ENCODE results near the gene ODC1.

Gene ODC1

GRCh38 chr2:10433947-10434885 lies 13.9 kb downstream of the ODC1 start:
- DNase-seq (ENCODE audit: low spot score), result no peak

DNA sequence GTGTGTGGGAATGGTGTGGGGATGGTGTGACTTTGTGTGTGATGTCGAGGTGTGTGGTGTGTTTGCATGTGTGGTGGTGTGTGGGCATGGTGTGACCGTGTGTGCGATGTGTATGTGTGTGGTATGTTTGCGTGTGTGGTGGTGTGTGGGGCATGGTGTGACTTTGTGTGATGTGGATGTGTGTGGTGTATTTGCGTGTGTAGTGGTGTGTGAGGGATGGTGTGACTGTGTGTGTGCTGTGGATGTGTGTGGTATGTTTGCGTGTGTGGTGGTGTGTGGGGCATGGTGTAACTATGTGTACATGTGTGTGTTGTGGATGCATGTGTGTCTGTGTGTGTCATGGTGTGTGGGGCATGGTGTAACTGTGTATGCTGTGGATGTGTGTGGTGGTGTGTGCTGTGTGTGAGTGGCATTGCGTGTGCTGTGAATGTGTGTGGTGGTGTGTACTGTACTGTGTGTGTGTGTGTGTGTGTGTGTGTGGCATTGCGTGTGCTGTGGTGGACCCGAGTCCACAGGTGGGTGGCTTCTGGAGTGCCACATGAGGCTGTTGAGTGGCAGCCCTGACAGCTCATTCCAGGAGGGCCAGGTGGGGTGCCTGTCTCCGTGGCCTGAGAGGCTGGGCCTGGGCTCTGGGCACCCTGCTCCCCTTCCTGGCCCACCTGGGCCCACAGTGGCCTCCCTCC lies 14.7 kb downstream of the ODC1 start:
- DNase-seq (ENCODE audit: low spot score), result no peak

DNA sequence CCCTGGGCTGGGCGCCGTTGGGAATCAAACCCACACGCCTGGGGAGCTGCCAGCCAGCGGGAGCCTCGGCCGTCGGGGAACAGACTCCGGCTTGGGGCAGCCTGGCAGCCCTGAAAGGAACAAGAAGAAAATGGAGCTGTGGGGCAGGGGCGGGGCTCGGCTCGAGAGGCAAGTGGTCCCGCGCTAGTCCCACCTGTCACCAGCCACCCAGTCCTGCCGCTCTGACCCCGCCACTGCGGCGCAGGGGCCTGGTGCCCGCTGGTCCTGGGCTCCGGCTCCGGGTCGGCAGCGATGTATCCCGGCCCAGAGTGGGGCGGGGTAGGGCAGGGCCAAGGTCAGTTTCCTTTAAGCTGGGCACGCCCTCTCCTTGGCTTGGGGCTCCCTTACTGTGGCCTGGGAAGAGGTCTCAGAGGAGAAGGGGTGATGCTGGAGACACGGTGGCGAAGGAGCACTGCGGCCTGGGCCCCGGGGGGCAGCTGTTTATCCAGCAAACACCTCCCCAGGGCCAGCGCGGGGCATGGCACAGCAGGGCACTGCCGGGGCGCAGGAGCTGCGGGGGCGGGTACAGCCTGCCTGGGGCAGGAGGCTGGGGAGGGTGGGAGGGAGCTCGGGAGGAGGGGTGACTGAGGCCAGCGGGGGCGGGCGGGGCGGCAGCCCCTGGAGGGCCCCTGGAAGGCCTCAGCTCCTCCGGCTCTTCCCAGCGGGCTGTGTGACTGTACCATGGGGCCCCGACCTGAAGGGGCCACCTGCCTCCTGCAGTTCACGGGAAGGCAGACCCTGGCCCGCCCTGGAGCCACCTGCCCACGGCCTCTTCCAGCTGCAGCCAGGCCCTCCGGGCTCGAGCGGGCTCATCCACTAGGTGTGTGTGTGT lies 15.6 kb downstream of the ODC1 start:
- no peak for DNase-seq (ENCODE audit: low spot score)

DNA sequence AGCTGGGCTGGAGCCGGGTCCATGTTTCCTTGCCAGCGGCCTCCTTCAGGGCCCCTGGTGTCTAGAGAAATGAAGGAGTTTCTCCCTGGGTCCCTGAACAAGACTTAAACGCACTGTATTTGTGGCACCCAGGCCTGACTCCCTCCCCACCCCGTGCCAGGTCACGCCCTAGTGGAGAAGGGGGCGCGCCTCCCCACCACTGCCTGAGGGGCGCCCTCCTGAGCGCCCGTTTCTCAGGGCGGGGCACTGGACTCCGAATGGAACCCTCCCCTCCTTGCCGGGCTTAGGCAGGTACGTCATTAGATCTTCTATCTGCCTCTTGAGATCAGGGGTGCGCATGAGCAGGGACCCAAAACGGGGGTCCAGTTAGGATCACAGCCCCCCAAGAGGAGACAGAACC lies 16.3 kb downstream of the ODC1 start:
- no peak for DNase-seq (ENCODE audit: low spot score)

- DNase-seq (ENCODE audit: low spot score), result no peak
Measured at GRCh38 chr2:10430886-10431622, 17.1 kb downstream of the ODC1 start.

GRCh38 chr2:10428924-10429323 lies 19.2 kb downstream of the ODC1 start:
- no peak for DNase-seq (ENCODE audit: low spot score)

- DNase-seq (ENCODE audit: low spot score), result no peak
Measured at GRCh38 chr2:10428355-10428754, 19.8 kb downstream of the ODC1 start.

- DNase-seq (ENCODE audit: low spot score), result no peak
Measured at GRCh38 chr2:10427618-10427949, 20.5 kb downstream of the ODC1 start.

DNA sequence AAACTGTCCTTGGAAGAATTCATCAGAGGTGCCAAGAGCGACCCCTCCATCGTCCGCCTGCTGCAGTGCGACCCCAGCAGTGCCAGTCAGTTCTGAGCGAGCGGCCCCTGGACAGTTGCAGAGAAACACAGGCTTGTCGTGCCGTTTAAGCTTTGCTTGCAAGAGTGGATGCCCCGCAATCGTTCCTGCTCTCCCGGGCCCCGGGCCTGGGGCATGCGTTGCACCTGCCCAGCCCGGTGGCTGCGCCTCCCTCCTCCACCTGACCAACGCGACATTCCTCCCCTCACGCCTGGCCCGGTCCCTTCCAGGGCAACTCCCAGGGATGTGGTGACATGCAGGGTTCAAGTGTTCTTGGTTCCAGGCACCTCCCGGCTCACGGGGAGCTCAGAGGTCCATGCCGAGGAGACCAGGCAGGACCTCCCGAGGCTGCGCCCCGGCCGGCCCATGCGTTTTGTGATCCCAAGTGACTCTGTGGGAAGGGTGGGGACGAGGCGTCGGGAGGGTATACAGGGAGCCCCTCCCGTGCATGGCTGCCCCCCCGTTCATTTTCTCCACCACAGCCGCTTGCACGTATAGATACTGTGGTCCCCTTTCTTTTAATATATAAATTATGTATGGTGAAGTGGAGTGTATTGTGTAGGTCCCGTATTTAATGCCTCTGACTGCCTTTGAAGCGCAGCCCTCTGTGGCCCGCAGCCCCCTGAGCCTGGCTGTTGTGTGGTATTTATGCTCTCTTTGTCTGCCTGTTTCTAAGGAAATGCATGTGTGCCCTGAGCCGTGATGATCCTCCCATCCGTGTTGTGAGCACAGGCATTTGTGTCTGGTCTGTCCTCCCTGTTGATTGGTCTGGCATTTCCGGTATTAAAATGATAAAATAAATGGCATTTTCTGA lies 21.2 kb downstream of the ODC1 start:
- no peak for DNase-seq (ENCODE audit: low spot score)

- no peak for DNase-seq (ENCODE audit: low spot score)
Measured at GRCh38 chr2:10425699-10426098, 22.4 kb downstream of the ODC1 start.

GRCh38 chr2:10424916-10425505 lies 23.1 kb downstream of the ODC1 start:
- DNase-seq (ENCODE audit: low spot score), result no peak

- DNase-seq (ENCODE audit: low spot score), result no peak
Measured at GRCh38 chr2:10424051-10424450, 24.1 kb downstream of the ODC1 start.

- DNase-seq (ENCODE audit: low spot score), result no peak
Measured at GRCh38 chr2:10423400-10423774, 24.7 kb downstream of the ODC1 start.

DNA sequence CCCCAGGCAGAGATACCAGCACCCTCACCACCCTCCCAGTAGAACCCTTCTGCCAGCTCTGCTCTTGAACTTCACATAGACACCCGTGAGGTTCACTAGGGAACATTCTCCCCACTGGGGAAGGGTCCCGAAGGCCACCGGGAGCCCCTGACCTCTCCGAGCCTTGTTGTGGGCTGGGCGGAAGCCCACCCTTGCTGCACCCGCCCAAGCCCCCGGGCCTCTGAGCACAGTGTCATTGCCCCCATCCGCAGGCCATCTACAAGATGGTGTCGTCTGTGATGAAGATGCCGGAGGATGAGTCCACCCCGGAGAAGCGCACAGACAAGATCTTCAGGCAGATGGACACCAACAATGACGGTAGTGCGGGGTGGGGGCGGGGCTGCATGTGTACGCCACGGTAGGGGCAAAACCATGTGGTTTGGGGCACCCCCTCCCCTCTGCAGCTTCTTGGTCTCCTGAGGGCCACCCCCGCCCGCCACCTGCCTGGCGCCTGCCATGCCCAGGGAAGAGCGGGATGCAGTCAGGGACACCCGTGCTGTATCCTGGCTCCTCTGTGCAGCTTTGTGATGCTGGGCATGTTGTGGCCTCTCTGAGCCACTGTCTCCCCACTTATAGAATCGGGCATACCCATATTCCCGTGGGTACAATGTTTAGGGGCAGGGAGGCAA lies 25.3 kb downstream of the ODC1 start:
- no peak for DNase-seq (ENCODE audit: low spot score)

DNA sequence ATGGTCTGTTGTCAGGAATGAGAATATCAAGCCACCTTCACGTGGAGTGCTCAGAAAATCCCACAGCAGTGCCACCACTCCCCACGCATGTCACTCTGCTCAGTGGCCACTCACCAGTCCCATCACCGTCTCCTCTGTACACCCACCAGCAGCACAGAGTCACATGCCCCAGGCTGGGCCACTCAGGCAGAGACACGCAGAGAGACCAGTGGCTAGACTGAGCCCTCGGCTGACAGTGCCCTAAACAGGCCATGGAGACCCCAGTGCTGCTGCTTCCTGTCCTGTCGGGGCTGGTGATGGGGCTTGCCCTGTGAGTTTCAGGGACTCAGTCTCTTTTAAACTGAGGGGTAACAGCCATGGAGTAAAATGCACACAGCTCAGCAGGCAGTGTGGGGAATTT lies 25.9 kb downstream of the ODC1 start:
- no peak for DNase-seq (ENCODE audit: low spot score)

DNA sequence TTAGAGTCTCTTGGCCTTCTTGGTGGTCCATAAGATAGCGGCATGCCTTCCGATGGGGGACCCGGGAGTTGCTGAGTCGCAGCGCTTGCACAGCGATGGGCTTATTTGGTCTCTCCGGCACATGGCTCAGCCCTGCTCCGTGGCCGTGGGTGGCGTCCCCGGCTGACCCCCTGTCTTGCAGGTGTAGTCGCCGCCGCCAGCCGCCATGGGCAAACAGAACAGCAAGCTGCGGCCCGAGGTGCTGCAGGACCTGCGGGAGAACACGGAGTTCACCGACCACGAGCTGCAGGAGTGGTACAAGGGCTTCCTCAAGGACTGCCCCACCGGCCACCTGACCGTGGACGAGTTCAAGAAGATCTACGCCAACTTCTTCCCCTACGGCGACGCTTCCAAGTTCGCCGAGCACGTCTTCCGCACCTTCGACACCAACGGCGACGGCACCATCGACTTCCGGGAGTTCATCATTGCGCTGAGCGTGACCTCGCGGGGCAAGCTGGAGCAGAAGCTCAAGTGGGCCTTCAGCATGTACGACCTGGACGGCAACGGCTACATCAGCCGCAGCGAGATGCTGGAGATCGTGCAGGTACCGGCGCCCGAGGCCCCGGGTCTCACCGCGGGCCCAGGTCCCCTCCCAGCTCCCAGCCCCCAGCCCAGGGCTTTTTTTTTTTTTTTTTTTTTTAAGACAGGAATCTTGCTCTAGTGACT lies 28.4 kb downstream of the ODC1 start:
- DNase-seq (ENCODE audit: low spot score), result no peak

- no peak for DNase-seq (ENCODE audit: low spot score)
Measured at GRCh38 chr2:10417551-10418335, 30.4 kb downstream of the ODC1 start.

- no peak for DNase-seq (ENCODE audit: low spot score)
Measured at GRCh38 chr2:10415640-10416039, 32.5 kb downstream of the ODC1 start.
